Gastrocnemius medialis (tissue), 4 donors: ENCODE data around the gene ALDH1B1.

Source experiments
- POLR2A ChIP-seq, 2 donors: fragments of 450-650 bp; IDR thresholded peaks; one replicate each; pipeline ENCODE4 v1.6.1; 2017; ENCODE audit warnings: antibody characterized with exemption in 2 of 2, mild to moderate bottlenecking in 2 of 2, moderate library complexity in 2 of 2
- TF ChIP-seq, protein P1 (sequence below), 5 experiments: fragments of 450-650 bp in 3 of 5; fragments of 200-600 bp in 2 of 5; sonication (generic) in 2 of 5; IDR thresholded peaks in 4 of 5; conservative IDR thresholded peaks in 1 of 5; 1 replicate in 4 of 5; 2 replicates in 1 of 5; pipeline ENCODE4 v1.5.1; 2016 to 2019; ENCODE audit warnings: antibody characterized with exemption in 5 of 5, mild to moderate bottlenecking in 3 of 5, moderate library complexity in 3 of 5

DNA sequence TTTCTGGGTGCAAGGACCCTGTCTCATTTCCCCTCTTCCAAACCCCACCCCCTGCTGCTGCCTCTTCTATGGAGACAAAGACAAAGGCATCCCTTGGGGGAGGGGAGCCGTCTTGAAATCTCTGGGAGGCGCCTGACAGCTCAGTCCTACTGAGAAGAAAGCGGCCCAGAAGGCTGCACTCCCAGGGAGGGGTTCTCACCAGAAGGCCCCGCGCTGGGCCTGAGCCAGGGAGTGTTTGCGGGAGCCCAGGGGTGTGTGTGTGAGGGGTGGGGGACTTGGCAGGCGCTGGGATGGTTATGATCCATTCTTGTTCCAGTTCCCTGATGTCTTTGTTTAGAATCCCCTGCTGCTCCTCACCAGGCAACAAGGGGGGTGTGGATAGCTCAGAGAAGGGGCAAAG is 45.7 kb upstream of the ALDH1B1 start:
- TF ChIP-seq, protein P1, sequence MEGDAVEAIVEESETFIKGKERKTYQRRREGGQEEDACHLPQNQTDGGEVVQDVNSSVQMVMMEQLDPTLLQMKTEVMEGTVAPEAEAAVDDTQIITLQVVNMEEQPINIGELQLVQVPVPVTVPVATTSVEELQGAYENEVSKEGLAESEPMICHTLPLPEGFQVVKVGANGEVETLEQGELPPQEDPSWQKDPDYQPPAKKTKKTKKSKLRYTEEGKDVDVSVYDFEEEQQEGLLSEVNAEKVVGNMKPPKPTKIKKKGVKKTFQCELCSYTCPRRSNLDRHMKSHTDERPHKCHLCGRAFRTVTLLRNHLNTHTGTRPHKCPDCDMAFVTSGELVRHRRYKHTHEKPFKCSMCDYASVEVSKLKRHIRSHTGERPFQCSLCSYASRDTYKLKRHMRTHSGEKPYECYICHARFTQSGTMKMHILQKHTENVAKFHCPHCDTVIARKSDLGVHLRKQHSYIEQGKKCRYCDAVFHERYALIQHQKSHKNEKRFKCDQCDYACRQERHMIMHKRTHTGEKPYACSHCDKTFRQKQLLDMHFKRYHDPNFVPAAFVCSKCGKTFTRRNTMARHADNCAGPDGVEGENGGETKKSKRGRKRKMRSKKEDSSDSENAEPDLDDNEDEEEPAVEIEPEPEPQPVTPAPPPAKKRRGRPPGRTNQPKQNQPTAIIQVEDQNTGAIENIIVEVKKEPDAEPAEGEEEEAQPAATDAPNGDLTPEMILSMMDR (IDR thresholded peaks at IDR 0.05 in 4 of 5, conservative IDR thresholded peaks at IDR 0.05 in 1 of 5): no peak
- TF ChIP-seq POLR2A (IDR thresholded peaks at IDR 0.05): no peak
